Activated naive CD4-positive, alpha-beta T cell treated with anti-CD3 and anti-CD28 coated beads, Interleukin-2, amount 50 U/mL, for 16 hours (primary cell): ENCODE measurements around the gene PASK.

Source experiments
- DNase-seq: peaks from one replicate; pipeline ENCODE4 v3.0.0-alpha.2; 2020

The PASK gene

DNA sequence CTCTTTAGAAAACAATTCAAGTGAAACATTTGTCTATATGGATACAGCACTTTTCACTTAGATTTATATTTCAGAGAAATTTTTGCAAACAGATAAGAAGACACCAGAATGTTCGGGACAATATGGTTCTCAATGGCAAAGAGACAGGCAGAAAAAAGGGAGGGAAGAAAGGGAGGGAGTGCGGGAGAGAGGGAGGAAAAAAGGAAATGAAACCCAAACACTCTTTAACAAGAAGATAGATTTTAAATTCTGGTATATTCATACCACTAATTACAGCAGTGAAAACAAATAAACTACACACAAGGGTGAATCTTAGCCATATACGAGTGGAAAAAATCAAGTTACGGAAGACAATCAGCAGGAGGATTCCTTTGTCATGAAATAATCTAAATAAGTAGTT, 3.0 kb downstream of the PASK start:
- no peak for DNase-seq

DNA sequence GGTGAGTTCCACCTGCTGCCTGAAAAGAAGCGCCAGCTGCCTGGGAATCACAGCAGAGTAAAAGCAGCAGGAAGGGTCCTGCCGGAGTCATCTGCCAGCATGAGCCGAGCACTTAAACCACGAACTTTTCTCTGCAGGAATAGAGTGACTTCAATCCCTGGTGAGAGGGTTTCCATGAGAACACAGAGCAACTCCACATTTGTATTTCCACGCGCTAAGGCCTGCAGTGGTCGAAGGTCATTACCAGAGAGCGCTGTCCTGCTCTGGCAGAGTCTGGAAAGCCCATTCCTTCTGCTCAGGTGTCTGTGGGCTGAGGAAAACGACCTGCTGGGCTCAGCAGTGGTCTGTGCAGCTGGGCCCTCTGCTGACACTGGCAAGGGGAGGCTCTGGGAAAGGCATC, 6.7 kb downstream of the PASK start:
- DNase-seq = no peak

DNA sequence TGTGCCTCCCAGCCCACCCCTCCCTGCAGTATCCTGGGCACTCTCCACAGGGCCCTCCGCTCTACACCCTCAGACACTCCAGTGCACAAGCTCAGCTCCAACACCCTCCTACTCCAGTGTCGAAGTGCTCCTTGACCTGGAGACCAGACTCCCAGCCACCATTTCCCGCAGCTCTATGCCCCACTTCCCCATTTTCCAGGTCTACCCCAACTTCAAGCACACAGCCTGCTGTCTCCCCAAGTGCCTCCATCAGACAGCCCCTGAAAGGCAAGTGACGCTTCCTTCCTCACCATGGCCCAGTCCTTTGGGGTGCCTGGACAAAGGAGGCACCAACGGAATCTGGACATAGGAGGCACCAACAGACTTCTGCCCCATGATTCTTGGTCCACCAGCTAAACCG, 7.2 kb downstream of the PASK start:
- no peak for DNase-seq

- no peak for DNase-seq
These were observed 8.0 kb downstream of the PASK start for GRCh38 chr2:241141214-241141770.

DNA sequence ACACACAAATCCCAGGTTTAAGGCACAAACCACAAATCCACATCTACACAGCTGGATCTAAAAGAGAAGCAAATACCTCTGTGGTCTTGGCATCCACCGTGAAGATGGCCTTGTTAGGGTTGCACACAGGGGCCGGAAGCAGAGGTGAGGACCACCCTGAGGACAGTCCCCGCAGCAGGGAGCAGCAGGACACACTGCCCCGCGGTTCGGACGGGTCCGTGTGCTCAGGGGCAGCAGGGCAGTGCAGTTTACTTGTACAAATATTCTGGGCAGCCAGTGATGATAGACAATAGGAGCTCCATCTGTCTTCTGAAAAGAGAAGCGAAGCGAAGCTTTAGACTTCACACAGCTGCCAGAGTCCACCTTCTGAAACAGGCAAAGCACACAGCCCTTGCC, 8.8 kb downstream of the PASK start:
- no peak for DNase-seq

DNA sequence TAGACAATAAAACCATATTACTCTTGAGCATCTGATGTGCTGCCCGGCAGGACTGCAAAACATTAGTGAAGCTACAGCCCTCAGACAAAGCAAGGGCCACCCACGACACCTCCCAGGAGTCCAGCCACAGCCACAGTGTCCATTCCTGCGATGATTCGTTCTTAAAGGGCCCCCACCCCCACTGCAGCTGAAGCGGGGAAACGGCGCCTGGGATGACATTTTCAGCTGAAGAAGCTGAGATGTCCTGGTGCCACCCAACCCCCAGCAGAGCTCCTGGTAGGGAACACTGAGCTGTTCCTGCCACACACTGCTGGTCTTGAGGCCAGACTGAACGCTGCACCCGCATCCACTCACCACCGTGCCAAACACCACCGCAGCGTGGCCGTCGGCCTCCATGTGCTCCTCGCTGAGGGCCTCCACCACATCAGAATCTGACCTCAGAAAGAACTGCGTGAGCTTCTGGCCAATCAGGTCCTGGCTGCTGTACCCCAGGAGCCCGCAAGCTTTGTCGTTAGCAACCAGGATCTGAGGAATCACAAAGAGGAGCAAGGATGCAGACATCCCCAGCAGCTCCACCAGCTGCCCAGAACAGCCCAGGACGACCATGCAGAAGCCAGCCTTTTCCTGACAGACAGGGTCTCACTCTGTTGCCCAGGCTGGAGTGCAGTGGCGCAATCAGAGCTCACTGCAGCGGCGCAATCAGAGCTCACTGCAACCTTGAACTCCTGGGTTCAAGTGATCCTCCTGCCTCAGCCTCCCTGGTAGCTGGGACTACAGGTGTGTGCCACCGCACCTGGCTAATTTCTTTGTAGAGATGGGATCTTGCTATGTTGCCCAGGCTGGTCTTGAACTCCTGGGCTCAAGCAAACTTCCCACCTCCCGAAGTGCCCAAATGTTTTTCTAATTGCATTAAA, 9.5 kb downstream of the PASK start:
- no peak for DNase-seq

GRCh38 chr2:241138471-241138870, 10.8 kb downstream of the PASK start:
- no peak for DNase-seq

DNA sequence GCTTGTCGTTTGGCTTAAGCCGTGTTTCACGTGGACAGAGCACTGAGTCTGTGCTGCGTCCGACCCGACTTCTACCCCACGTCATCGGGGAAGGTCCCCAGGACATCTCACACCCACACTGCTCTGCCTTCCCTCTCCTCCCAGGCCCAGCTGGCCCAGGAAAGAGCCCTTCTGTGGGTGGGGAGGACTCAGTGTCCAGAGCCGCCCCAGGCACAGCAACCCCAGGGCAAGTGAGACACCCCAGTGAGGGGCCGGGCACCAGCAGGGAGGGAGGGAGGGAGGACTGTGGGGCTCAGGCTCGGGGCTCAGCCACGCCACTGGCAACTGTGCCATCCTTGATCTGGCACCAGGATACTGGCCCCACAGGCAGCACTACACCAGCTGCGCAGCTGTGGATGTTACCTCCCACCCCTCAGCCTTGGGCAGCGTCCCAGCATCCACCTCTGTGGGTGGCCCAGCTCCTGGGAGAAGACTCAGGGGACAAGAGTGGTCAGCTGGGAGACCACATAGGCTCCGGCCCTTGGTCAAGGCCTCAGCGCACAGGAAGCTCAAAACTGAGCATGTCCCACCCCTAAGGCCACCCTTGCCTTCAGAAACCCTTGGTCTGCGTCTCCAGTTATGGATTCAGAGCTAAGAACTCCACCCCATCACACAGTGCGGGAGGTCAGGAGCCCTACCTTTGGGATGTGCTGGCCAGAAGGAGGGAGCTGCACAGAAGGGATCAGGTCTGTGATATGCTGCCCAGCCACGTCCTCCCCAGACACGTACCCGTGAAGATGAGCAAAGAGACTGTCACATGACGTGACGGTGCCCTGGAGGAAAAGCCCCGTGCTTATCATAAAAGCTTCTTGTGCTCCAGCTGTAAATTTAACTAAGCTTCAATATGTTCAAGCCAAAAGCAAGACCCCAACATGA, 11.7 kb downstream of the PASK start:
- DNase-seq = no peak

DNA sequence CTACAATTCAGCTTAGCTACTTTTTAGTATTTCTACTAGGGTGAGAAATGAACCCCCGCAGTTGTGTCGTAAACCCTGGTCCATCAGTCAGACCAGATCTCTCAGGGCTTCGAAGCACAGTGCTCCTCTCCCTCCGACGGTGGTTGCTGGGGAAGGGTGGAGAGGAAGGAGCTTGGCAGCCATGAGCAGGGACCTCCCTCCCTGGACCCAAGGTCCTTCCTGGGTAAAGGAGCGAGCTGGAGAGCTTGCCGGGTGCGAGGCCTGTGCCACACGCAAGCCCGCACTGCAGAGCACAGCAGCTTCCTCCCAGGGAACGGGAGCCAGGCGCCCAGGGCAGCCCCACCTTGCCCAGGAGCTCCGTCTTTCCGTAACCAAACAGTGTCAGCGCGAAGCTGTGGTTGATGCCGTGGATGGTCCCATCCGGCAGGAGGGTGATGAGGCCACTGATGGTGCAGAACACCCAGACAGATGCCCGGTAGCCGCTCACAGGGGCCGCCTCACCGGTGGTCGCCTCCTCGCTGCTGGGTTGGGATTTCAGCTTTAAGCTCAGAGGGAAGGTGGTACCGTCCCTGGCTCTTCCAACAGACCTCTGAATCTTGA, 12.5 kb downstream of the PASK start:
- DNase-seq = no peak

DNA sequence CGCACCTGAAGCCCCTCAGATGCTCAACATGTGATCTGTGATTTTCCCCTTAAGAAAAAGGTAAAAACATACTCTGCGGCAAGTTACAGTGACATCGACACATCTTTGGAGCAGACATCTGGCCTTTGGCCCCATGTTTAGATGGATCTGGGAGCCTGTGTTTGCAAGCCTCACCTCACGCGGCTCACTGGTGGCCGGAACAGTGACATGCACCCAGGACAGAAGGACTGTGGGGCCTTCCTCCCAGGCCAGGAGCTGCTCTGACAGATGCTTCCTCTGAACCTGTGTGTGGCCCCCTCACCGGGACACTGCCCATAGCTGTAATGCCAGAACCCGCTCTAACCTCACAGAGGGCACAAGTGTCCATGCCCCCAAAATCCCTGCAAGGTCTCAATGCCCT, 13.1 kb downstream of the PASK start:
- DNase-seq = no peak

GRCh38 chr2:241135737-241136136, 13.5 kb downstream of the PASK start:
- DNase-seq = no peak

GRCh38 chr2:241134711-241135110, 14.6 kb downstream of the PASK start:
- DNase-seq = no peak

GRCh38 chr2:241133436-241133820, 15.8 kb downstream of the PASK start:
- DNase-seq = no peak

- no peak for DNase-seq
These were observed 16.5 kb downstream of the PASK start for GRCh38 chr2:241132538-241133435.

GRCh38 chr2:241131531-241131930, 17.7 kb downstream of the PASK start:
- DNase-seq = no peak

DNA sequence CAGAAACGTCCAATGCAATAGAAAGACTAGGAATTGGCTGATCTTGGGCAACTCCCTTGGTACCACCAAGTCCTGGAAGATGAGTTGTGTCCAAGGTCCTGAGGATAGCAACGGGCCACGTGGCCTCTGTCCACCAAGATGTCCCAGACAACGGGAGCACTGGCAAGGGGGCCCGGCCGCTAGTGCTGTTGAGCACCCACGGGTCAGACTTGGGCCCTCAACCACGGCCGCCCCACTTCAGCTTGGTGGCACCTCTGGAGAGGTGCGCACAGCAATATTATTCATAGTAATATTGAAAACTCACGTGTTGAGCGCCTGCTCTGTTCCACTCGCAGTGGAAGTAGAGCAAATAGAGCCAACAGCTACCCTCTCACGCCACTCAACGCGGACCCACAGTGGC, 19.0 kb downstream of the PASK start:
- DNase-seq = no peak

DNA sequence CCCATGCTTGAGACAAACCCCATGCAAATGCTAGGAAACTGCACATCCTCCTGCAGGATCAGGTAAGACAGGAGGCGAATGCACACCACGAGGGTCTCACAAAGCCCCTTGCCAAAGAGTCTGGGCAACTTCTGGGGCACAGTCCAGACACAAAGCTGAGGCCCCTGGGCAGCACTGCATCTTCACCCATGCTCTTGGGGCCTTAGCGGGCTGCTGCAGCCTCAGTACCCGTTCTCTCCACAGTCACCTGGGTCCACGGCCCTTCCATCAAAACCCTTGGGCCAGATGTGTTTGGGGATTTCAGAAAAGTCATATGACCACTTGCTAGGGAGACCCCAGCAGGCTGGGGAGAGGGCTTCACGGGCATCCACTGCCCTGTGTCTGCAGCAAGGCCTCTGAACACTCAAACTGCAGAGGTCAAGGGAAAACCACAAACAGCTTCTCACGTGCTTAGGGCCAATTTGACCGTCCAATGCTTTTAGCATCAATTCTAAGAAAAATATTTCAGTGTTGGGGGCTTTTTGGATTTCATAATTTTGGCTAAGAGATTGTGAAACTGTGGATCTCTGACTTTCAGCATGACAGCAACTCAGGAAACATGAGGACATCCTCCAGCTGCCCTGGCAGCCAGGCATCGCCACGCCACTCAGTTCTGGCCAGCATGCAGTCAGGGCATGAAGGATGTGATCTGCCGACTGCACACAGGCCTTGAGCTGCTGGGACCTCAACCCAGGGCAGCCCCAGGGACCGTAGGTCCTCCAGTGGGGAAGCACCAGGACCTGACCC, 20.0 kb downstream of the PASK start:
- DNase-seq = no peak

DNA sequence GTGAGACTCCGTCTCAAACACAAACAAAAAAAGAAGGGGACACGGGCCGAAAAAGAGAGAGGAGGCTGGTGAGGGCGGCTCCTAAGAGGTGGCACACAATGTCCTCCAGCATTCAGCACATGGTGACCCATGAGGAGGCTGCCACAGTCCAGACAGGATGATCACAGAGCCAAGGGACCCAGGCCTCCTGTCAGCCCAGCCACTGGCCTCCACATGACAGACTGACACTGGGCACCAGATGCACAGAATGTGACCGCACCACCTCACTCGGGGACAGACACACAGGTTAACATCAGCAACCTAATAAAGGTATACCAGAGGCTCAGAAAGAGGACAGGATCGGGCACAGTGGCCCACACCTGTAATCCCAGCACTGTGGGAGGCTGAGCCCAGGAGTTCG, 21.0 kb downstream of the PASK start:
- no peak for DNase-seq

DNA sequence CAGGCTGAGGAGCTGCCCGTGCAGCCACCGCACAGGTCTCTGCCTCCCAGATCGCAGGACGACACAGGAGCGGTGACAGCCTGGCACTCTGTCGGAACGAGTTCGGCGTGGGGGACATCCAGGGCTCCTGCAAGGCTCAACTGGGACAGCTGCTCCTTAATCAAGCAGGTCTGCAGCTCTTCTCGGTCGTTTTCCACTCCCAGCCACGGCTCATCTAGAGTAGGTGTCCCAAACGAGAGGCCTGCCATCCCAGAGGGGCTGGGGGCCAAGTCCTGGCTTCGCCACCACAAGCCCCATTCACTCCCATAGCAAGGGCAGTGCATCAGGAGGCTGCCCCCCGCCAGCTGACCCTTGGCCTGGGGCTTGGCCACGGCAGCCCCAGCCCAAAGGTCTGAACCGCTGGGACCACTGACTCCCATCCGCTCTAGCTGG, 22.5 kb downstream of the PASK start:
- DNase-seq = no peak

DNA sequence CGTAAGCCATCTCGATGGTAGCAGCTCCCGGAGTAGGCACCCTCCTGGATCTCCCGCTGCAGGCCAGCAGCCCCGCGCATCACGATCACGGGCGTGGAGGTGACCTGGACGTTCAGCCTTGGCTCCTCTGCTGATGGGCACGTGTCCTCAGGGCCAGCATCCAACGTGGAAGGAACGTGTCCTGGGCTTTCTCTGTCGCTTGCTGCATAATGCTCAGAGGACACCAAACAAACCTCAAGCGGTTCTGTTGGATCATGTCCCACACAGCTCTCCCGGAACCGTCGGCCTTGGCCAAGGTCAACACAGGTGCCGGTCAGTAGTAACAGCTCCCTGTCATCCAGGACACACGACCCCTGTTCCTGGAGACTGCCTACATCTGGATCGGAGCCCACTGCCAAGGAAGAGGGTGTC, 23.1 kb downstream of the PASK start:
- no peak for DNase-seq

DNA sequence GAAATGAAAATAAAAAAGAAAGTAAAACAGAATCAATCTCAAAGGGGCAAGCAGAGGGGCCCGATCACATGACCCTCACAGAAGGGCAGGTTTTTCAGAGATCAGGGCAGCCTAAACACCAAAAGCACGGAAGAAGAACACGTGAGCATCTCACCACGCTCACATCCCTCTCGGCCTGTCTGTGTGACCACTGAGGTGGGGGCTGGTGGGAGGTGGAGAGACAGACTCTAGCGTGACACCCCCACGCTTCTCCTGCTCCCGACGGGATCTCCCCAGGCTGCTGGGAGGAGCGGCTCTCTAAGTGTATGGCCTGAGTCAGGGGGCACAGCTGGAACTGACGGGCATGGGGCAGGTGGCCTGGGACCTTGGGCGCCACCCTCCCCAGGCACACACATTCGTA, 23.6 kb downstream of the PASK start:
- DNase-seq = no peak
